HEK293 (cell line): ENCODE measurements around the gene GRIN3A.
"Not testable (repeated sequence)": the region's sequence is repeated elsewhere in the genome, so short reads cannot be mapped to it uniquely, and the experiment has no call there.

Experiments used
- CTCF ChIA-PET: fragments of 350-600 bp; formaldehyde crosslinking; extraction: SDS; loops from one replicate; lab custom pipeline; 2021; ENCODE audit warnings: antibody characterized with exemption; lab: Yijun Ruan, JAX
- POLR2A ChIA-PET: fragments of 300-600 bp; formaldehyde crosslinking; extraction: SDS; loops from one replicate; lab custom pipeline; 2020; ENCODE audit warnings: antibody characterized with exemption, inconsistent platforms; lab: Yijun Ruan, JAX
- H3K27ac ChIP-seq: fragments of 200-500 bp; sonication (Bioruptor generic); 2 replicates; pipeline ENCODE4 v1.5.1; 2014; ENCODE audit warnings: low read depth, low read length, control low read depth, inconsistent platforms; ENCODE audit errors: extremely low read depth
- H3K36me3 ChIP-seq, 2 experiments: fragments of 200-500 bp in 1 of 2; sonication (Bioruptor generic) in 1 of 2; 1 replicate in 1 of 2; 2 replicates in 1 of 2; pipeline ENCODE4 v1.5.1; 2014 to 2017; ENCODE audit warnings: inconsistent platforms in 2 of 2, low read length in 2 of 2; ENCODE audit not compliant: control insufficient read depth in 2 of 2, insufficient read depth in 1 of 2
- H3K4me1 ChIP-seq: fragments of 200-500 bp; sonication (Bioruptor generic); 2 replicates; pipeline ENCODE4 v1.5.1; 2014; ENCODE audit warnings: mild to moderate bottlenecking, low read length, inconsistent platforms; ENCODE audit not compliant: control insufficient read depth, insufficient read depth
- H3K4me3 ChIP-seq: 2 replicates; pipeline ENCODE4 v1.5.1; 2011; ENCODE audit warnings: low read depth, mild to moderate bottlenecking, control low read depth, low read length, moderate library complexity
- H3K9me3 ChIP-seq: fragments of 200-500 bp; sonication (Bioruptor generic); 2 replicates; pipeline ENCODE4 v1.5.1; 2014; ENCODE audit warnings: low read depth, low read length, inconsistent platforms; ENCODE audit not compliant: control insufficient read depth, insufficient read depth
- BCL11A ChIP-seq: fragments of 450-650 bp; formaldehyde crosslinking; IDR thresholded peaks from 2 replicates; pipeline ENCODE4 v1.5.1; 2016; ENCODE audit warnings: low read depth, missing biosample characterization, missing genetic modification characterization
- YY2 ChIP-seq: fragments of 450-650 bp; formaldehyde crosslinking; IDR thresholded peaks from 2 replicates; pipeline ENCODE4 v1.5.1; 2016; ENCODE audit warnings: missing biosample characterization, missing genetic modification characterization
- ZFP3 ChIP-seq: fragments of 450-650 bp; formaldehyde crosslinking; IDR thresholded peaks from 2 replicates; pipeline ENCODE4 v1.5.1; 2016; ENCODE audit warnings: low read depth, missing biosample characterization, missing genetic modification characterization
- ZNF146 ChIP-seq: fragments of 450-650 bp; formaldehyde crosslinking; IDR thresholded peaks from 2 replicates; pipeline ENCODE4 v1.5.1; 2016; ENCODE audit warnings: missing biosample characterization, missing genetic modification characterization
- ZNF350 ChIP-seq: fragments of 450-650 bp; formaldehyde crosslinking; IDR thresholded peaks from 2 replicates; pipeline ENCODE4 v1.5.0; 2017; ENCODE audit warnings: missing biosample characterization, mild to moderate bottlenecking, missing genetic modification characterization
- ZNF548 ChIP-seq: fragments of 450-650 bp; formaldehyde crosslinking; IDR thresholded peaks from 2 replicates; pipeline ENCODE4 v1.5.1; 2016; ENCODE audit warnings: missing biosample characterization, missing genetic modification characterization
- ZNF623 ChIP-seq: fragments of 450-650 bp; formaldehyde crosslinking; IDR thresholded peaks from 2 replicates; pipeline ENCODE4 v1.5.1; 2016; ENCODE audit warnings: missing biosample characterization, missing genetic modification characterization
- ZNF654 ChIP-seq: fragments of 450-650 bp; formaldehyde crosslinking; IDR thresholded peaks from 2 replicates; pipeline ENCODE4 v1.5.1; 2016; ENCODE audit warnings: low read depth, missing biosample characterization, missing genetic modification characterization
- ZNF704 ChIP-seq: fragments of 450-650 bp; formaldehyde crosslinking; IDR thresholded peaks from 2 replicates; pipeline ENCODE4 v1.5.1; 2016; ENCODE audit warnings: missing biosample characterization, missing genetic modification characterization
- TF ChIP-seq, protein P1 (sequence below): fragments of 450-650 bp; formaldehyde crosslinking; IDR thresholded peaks from 2 replicates; pipeline ENCODE4 v1.5.1; 2016; ENCODE audit warnings: missing biosample characterization, missing genetic modification characterization, low read depth
- TF ChIP-seq, protein P2 (sequence below): fragments of 450-650 bp; formaldehyde crosslinking; IDR thresholded peaks from 2 replicates; pipeline ENCODE4 v1.5.1; 2016; ENCODE audit warnings: missing biosample characterization, missing genetic modification characterization

Gene GRIN3A

GRCh38 chr9:101727612-101728524 is 10.6 kb downstream of the GRIN3A start:
- no peak overlapping the region for H3K4me3 ChIP-seq
- TF ChIP-seq ZNF654 (tag by site-specific recombination): peak; percentile 13; the same call in 1 of the 2 replicates
- TF ChIP-seq ZNF350 (tag by site-specific recombination): no peak
- no peak for TF ChIP-seq ZNF548 (tag by site-specific recombination)
- TF ChIP-seq, all 188 proteins: peak for 1
- Histone ChIP-seq H3K36me3 (no peaks in the 10 kb centered on the region), H3K9me3 (no peaks in the 10 kb centered on the region), H3K4me1 (no peaks in the 10 kb centered on the region), H3K27ac (no peak overlapping the region)
- ChIA-PET POLR2A (no interaction called here), CTCF (interaction anchor here (0.6 to 2.2 kb wide), 15 partner anchors 8 to 1046 kb away, joined by 3 to 8 read pairs (median 4); no protein-coding TSS in a partner anchor)

DNA sequence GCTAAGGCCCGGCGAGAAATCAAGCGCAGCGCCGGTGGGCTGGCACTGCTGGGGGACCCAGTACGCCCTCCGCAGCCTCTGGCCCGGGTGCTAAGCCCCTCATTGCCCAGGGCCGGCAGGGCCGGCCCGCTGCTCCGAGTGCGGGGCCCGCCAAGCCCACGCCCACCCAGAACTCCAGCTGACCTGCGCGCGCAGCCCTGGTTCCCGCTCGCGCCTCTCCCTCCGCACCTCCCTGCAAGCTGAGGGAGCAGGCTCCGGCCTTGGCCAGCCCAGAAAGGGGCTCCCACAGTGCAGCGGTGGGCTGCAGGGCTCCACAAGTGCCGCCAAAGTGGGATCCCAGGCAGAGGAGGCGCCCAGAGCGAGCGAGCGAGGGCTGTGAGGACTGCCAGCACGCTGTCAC is 14.2 kb downstream of the GRIN3A start:
- H3K27ac ChIP-seq, H3K4me1 ChIP-seq, H3K9me3 ChIP-seq, CTCF ChIA-PET, H3K4me3 ChIP-seq, H3K36me3 ChIP-seq: not testable (repeated sequence)
- POLR2A ChIA-PET: interaction anchor here (0.7 kb wide), 1 partner anchor 27 kb away, joined by 3 read pairs; no protein-coding TSS in a partner anchor

DNA sequence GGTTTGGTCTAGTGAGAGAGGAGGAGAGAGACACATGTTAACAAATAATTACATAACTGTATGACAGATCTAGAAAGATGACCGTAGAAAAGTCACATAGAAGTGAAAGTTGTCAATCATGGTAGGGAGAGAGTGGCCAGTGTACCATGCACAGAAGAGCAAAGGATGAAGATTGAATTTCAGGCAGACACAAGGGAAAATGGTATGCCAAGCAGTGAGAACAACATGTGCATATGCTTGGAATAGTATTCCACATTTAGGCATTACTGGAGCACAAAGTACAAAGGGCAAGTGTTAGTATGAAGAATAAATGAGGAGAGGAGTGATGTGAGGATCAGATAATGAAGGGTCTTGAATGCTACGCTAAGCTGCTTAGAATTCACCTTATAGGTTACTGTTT is 20.3 kb downstream of the GRIN3A start:
- Histone ChIP-seq H3K4me1 (no peaks in the 10 kb centered on the region), H3K9me3 (no peaks in the 10 kb centered on the region), H3K4me3 (no peak overlapping the region)
- POLR2A ChIA-PET: no interaction called here
- TF ChIP-seq ZFP3 (tag by site-specific recombination): no peak
- TF ChIP-seq, protein P1, sequence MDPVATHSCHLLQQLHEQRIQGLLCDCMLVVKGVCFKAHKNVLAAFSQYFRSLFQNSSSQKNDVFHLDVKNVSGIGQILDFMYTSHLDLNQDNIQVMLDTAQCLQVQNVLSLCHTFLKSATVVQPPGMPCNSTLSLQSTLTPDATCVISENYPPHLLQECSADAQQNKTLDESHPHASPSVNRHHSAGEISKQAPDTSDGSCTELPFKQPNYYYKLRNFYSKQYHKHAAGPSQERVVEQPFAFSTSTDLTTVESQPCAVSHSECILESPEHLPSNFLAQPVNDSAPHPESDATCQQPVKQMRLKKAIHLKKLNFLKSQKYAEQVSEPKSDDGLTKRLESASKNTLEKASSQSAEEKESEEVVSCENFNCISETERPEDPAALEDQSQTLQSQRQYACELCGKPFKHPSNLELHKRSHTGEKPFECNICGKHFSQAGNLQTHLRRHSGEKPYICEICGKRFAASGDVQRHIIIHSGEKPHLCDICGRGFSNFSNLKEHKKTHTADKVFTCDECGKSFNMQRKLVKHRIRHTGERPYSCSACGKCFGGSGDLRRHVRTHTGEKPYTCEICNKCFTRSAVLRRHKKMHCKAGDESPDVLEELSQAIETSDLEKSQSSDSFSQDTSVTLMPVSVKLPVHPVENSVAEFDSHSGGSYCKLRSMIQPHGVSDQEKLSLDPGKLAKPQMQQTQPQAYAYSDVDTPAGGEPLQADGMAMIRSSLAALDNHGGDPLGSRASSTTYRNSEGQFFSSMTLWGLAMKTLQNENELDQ: no peak
- TF ChIP-seq BCL11A (tag by site-specific recombination): no peak
- TF ChIP-seq, all 188 proteins: peak for 0
- no peaks in the 10 kb centered on the region for H3K36me3 ChIP-seq
- CTCF ChIA-PET: no interaction called here
- no peak overlapping the region for H3K27ac ChIP-seq

- TF ChIP-seq ZNF146 (tag by site-specific recombination) (no peak), ZNF623 (tag by site-specific recombination) (no peak), YY2 (no peak), ZNF704 (tag by site-specific recombination) (no peak)
- TF ChIP-seq, protein P2, sequence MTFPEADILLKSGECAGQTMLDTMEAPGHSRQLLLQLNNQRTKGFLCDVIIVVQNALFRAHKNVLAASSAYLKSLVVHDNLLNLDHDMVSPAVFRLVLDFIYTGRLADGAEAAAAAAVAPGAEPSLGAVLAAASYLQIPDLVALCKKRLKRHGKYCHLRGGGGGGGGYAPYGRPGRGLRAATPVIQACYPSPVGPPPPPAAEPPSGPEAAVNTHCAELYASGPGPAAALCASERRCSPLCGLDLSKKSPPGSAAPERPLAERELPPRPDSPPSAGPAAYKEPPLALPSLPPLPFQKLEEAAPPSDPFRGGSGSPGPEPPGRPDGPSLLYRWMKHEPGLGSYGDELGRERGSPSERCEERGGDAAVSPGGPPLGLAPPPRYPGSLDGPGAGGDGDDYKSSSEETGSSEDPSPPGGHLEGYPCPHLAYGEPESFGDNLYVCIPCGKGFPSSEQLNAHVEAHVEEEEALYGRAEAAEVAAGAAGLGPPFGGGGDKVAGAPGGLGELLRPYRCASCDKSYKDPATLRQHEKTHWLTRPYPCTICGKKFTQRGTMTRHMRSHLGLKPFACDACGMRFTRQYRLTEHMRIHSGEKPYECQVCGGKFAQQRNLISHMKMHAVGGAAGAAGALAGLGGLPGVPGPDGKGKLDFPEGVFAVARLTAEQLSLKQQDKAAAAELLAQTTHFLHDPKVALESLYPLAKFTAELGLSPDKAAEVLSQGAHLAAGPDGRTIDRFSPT (tag by site-specific recombination): no peak
- ChIA-PET POLR2A (no interaction called here), CTCF (interaction anchor here (0.5 kb wide), 1 partner anchor 11 kb away, joined by 3 read pairs; no protein-coding TSS in a partner anchor)
- Histone ChIP-seq H3K36me3 (no peaks in the 10 kb centered on the region), H3K27ac (no peak overlapping the region), H3K4me3 (no peak overlapping the region), H3K4me1 (no peaks in the 10 kb centered on the region), H3K9me3 (no peaks in the 10 kb centered on the region)
These were observed 21.8 kb downstream of the GRIN3A start for GRCh38 chr9:101716629-101717028.
